ENCODE results near the gene SGTA.
"Not testable (repeated sequence)": the region's sequence is repeated elsewhere in the genome, so short reads cannot be mapped to it uniquely, and the experiment has no call there.

The SGTA gene

GRCh38 chr19:2722541-2723344 lies 60.3 kb downstream of the SGTA start:
- DNase-seq, result peak; percentile 57

GRCh38 chr19:2721570-2722540 lies 61.2 kb downstream of the SGTA start:
- DNase-seq, result no peak

- no peak for DNase-seq
Observed at GRCh38 chr19:2720777-2721569, 62.1 kb downstream of the SGTA start, which contains the start of gene DIRAS1. TSS of gene DIRAS1 (minus strand) at chr19:2721372. CDS start at chr19:2717806, 3,566 bp downstream.

- no peak for DNase-seq
Observed at GRCh38 chr19:2719920-2720776, 62.9 kb downstream of the SGTA start.

GRCh38 chr19:2719232-2719735 lies 63.8 kb downstream of the SGTA start:
- DNase-seq, result no peak

GRCh38 chr19:2717638-2718541 lies 65.2 kb downstream of the SGTA start:
- no peak for DNase-seq

- no peak for DNase-seq
Observed at GRCh38 chr19:2716722-2717637, 66.1 kb downstream of the SGTA start.

- DNase-seq, result no peak
Observed at GRCh38 chr19:2716275-2716650, 66.8 kb downstream of the SGTA start.

- DNase-seq, result no peak
Observed at GRCh38 chr19:2715470-2716274, 67.4 kb downstream of the SGTA start.

- DNase-seq, result no peak
Observed at GRCh38 chr19:2714531-2715269, 68.4 kb downstream of the SGTA start.

GRCh38 chr19:2714102-2714501 lies 69.0 kb downstream of the SGTA start:
- not testable (repeated sequence) for DNase-seq

GRCh38 chr19:2713170-2713569 lies 69.9 kb downstream of the SGTA start:
- DNase-seq, result not testable (repeated sequence)

- DNase-seq, result no peak
Observed at GRCh38 chr19:2711875-2712205, 71.2 kb downstream of the SGTA start.

- DNase-seq, result no peak
Observed at GRCh38 chr19:2711172-2711874, 71.8 kb downstream of the SGTA start.

- DNase-seq, result no peak
Observed at GRCh38 chr19:2706251-2706650, 76.8 kb downstream of the SGTA start.
